Astrocyte (in vitro differentiated cells and primary cell): ENCODE results near the gene DLL4. TPM values are rescaled to one million over a fixed set of nuclear protein-coding genes. Genes with fewer than 3 reads are reported as not detected.
A peak's percentile ranks its signal among the peaks of the same experiment; 100 is the strongest.

Experiments
- DNase-seq: peaks from one replicate; pipeline ENCODE4 v3.0.0-alpha.2; 2010; ENCODE audit warnings: low read depth
- FAIRE-seq: peaks from 2 replicates; lab custom pipeline; 2011; peaks lifted over from hg19 to GRCh38; lab: Jason Lieb, UNC
- H2AFZ ChIP-seq: 2 replicates; pipeline ENCODE4 v1.6.0; 2012; ENCODE audit warnings: low read depth, low read length, inconsistent platforms
- H3K27ac ChIP-seq: 2 replicates; pipeline ENCODE4 v1.5.1; 2011; ENCODE audit warnings: low read depth, low read length, inconsistent platforms
- H3K27me3 ChIP-seq: 2 replicates; pipeline ENCODE4 v1.6.0; 2011; ENCODE audit warnings: low read length, inconsistent platforms; ENCODE audit not compliant: insufficient read depth
- H3K36me3 ChIP-seq: 2 replicates; pipeline ENCODE4 v1.5.1; 2011; ENCODE audit warnings: low read length, inconsistent platforms; ENCODE audit not compliant: insufficient read depth
- H3K4me1 ChIP-seq: 2 replicates; pipeline ENCODE4 v1.5.1; 2011; ENCODE audit warnings: low read length, inconsistent platforms; ENCODE audit not compliant: insufficient read depth
- H3K4me2 ChIP-seq: 2 replicates; pipeline ENCODE4 v1.6.0; 2012; ENCODE audit warnings: low read length, inconsistent platforms
- H3K4me3 ChIP-seq: 2 replicates; pipeline ENCODE4 v1.5.1; 2011; ENCODE audit warnings: low read depth, mild to moderate bottlenecking, low read length, inconsistent platforms; ENCODE audit not compliant: insufficient read depth
- H3K79me2 ChIP-seq: 2 replicates; pipeline ENCODE4 v1.6.0; 2012; ENCODE audit warnings: mild to moderate bottlenecking, low read length, inconsistent platforms; ENCODE audit not compliant: insufficient read depth
- H3K9ac ChIP-seq: 2 replicates; pipeline ENCODE4 v1.6.0; 2012; ENCODE audit warnings: mild to moderate bottlenecking, low read length, inconsistent platforms
- H3K9me3 ChIP-seq: 2 replicates; pipeline ENCODE4 v1.5.1; 2012; ENCODE audit warnings: low read depth, mild to moderate bottlenecking, low read length, inconsistent platforms; ENCODE audit not compliant: insufficient read depth
- H4K20me1 ChIP-seq: 2 replicates; pipeline ENCODE4 v1.6.0; 2012; ENCODE audit warnings: low read length, inconsistent platforms; ENCODE audit not compliant: insufficient read depth
- H3K27ac Mint-ChIP-seq: one replicate; pipeline ENCODE4 v1.8.0; 2021; ENCODE audit warnings: mild to moderate bottlenecking, mixed read lengths; ENCODE audit not compliant: unreplicated experiment
- H3K27me3 Mint-ChIP-seq: one replicate; pipeline ENCODE4 v1.8.0; 2021; ENCODE audit warnings: low read depth, mixed read lengths; ENCODE audit not compliant: unreplicated experiment
- H3K36me3 Mint-ChIP-seq: one replicate; pipeline ENCODE4 v1.8.0; 2021; ENCODE audit warnings: low read depth, mixed read lengths; ENCODE audit not compliant: unreplicated experiment
- H3K4me1 Mint-ChIP-seq: one replicate; pipeline ENCODE4 v1.8.0; 2021; ENCODE audit warnings: low read depth, mixed read lengths; ENCODE audit not compliant: unreplicated experiment
- H3K4me3 Mint-ChIP-seq: one replicate; pipeline ENCODE4 v1.8.0; 2021; ENCODE audit warnings: mild to moderate bottlenecking, moderate library complexity, mixed read lengths; ENCODE audit not compliant: unreplicated experiment
- H3K9me3 Mint-ChIP-seq: one replicate; pipeline ENCODE4 v1.8.0; 2021; ENCODE audit warnings: mild to moderate bottlenecking, mixed read lengths; ENCODE audit not compliant: unreplicated experiment
- EZH2 ChIP-seq: IDR thresholded peaks from 2 replicates; pipeline ENCODE4 v1.6.1; 2012; ENCODE audit warnings: mild to moderate bottlenecking, low read length, inconsistent platforms; ENCODE audit not compliant: insufficient read depth
- total RNA-seq: library from RNA; stranded (reverse); gene quantifications from 2 replicates; pipeline ENCODE4 v1.2.1, GENCODE V29; 2021
- TF ChIP-seq, protein P1 (sequence below): IDR thresholded peaks from 2 replicates; pipeline ENCODE4 v1.5.1; 2011; ENCODE audit warnings: low read depth, mild to moderate bottlenecking, inconsistent platforms, low read length, moderate library complexity; ENCODE audit not compliant: insufficient read depth

Gene DLL4
- total RNA-seq, 1 donor from 2014 or later: 0.09 TPM

DNA sequence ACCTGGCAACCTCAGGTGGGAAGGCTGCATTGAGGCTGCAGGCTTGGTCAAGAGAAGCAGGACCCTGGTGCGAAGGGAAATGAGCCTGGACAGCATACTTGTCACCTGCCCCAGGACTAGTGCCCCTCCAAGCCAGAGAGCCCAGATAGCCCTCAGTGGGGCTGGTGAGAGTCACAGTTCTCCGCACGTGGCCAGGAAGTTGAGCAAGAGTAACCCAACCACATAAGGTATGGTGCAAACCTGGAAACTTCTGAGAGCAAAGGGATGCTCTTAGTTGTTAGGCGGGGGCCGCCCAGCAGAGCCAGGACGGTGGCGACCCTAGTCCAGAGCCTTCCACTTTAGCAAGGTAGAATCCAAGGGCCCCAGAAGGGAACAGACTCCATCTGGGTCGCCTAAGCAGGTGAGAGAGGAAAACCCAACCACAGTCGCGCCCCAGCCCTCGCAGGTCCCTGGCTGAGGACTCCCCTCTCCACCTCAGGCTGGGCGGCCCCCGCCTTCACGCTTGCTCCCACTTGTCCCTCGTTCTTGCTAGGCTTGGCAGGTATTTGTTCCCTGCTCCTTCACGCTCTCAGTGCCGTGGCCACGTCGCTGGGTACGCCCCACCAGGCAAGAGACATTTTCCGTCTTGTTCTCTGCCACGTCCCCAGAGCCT lies 36.0 kb upstream of the DLL4 start:
- TF ChIP-seq, protein P1, sequence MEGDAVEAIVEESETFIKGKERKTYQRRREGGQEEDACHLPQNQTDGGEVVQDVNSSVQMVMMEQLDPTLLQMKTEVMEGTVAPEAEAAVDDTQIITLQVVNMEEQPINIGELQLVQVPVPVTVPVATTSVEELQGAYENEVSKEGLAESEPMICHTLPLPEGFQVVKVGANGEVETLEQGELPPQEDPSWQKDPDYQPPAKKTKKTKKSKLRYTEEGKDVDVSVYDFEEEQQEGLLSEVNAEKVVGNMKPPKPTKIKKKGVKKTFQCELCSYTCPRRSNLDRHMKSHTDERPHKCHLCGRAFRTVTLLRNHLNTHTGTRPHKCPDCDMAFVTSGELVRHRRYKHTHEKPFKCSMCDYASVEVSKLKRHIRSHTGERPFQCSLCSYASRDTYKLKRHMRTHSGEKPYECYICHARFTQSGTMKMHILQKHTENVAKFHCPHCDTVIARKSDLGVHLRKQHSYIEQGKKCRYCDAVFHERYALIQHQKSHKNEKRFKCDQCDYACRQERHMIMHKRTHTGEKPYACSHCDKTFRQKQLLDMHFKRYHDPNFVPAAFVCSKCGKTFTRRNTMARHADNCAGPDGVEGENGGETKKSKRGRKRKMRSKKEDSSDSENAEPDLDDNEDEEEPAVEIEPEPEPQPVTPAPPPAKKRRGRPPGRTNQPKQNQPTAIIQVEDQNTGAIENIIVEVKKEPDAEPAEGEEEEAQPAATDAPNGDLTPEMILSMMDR: no peak
- TF ChIP-seq EZH2: no peak
- Histone ChIP-seq H3K4me1 (peaks cover 14% of the 10 kb centered on the region), H3K9me3 (no peaks in the 10 kb centered on the region), H3K27me3 (no peaks in the 10 kb centered on the region), H3K4me3 (no peak overlapping the region), H4K20me1 (peaks cover 15% of the 10 kb centered on the region), H3K79me2 (peaks cover 29% of the 10 kb centered on the region), H3K36me3 (peaks cover 13% of the 10 kb centered on the region), H2AFZ (peak overlapping the region; percentile 100), H3K27ac (no peak overlapping the region), H3K9ac (peak overlapping the region; percentile 98), H3K4me2 (peak overlapping the region; percentile 95)
- H3K4me3 Mint-ChIP-seq: peak overlapping the region; percentile 74
- peaks cover 11% of the 10 kb centered on the region for H3K4me1 Mint-ChIP-seq
- DNase-seq (no peak), FAIRE-seq (no peak)
- H3K27ac Mint-ChIP-seq: no peak overlapping the region
- H3K9me3 Mint-ChIP-seq: no peaks in the 10 kb centered on the region
- H3K27me3 Mint-ChIP-seq: peaks cover 9% of the 10 kb centered on the region
- H3K36me3 Mint-ChIP-seq: peaks cover 3% of the 10 kb centered on the region

- H3K4me2 ChIP-seq: peak within 1 kb of the TSS; percentile 95
- peaks cover 9% of the 10 kb centered on the region for H3K27me3 Mint-ChIP-seq
- no peaks in the 10 kb centered on the region for H3K9me3 ChIP-seq
- H3K9ac ChIP-seq: peak within 1 kb of the TSS; percentile 98
- H3K9me3 Mint-ChIP-seq: no peaks in the 10 kb centered on the region
- H3K4me1 ChIP-seq: peaks cover 14% of the 10 kb centered on the region
- H3K27ac ChIP-seq: peak within 1 kb of the TSS; percentile 94
- no peak for FAIRE-seq
- peak; percentile 90 for DNase-seq
- no peaks in the 10 kb centered on the region for H3K27me3 ChIP-seq
- peaks cover 36% of the 10 kb centered on the region for H3K79me2 ChIP-seq
- H3K36me3 Mint-ChIP-seq: peaks cover 6% of the 10 kb centered on the region
- peak within 1 kb of the TSS; percentile 100 for H2AFZ ChIP-seq
- peak within 1 kb of the TSS; percentile 100 for H3K4me3 Mint-ChIP-seq
- peak within 1 kb of the TSS; percentile 97 for H3K4me3 ChIP-seq
- peaks cover 11% of the 10 kb centered on the region for H3K4me1 Mint-ChIP-seq
- peaks cover 13% of the 10 kb centered on the region for H3K36me3 ChIP-seq
- H4K20me1 ChIP-seq: peaks cover 23% of the 10 kb centered on the region
- TF ChIP-seq EZH2: no peak
- TF ChIP-seq, protein P1: peak; percentile 48
- peak within 1 kb of the TSS; percentile 98 for H3K27ac Mint-ChIP-seq
Observed at GRCh38 chr15:40893733-40894680, 35.1 kb upstream of the DLL4 start, which contains the start of gene VPS18. Gene VPS18, plus strand, starts transcription at chr15:40894450. Its CDS starts 319 bp downstream, at chr15:40894769.
